Measurements from ENCODE around the gene PTPRM. TPM values are rescaled to one million over a fixed set of nuclear protein-coding genes. Genes with fewer than 3 reads are reported as not detected.
"Not testable (repeated sequence)": the region's sequence is repeated elsewhere in the genome, so short reads cannot be mapped to it uniquely, and the experiment has no call there.

PTPRM gene
- total and polyA plus RNA-seq, 2 of the 8 experiments (the other 6 are each of a cell fraction or from before 2014, with no cell fraction given): 4.1 to 7.0 TPM

DNA sequence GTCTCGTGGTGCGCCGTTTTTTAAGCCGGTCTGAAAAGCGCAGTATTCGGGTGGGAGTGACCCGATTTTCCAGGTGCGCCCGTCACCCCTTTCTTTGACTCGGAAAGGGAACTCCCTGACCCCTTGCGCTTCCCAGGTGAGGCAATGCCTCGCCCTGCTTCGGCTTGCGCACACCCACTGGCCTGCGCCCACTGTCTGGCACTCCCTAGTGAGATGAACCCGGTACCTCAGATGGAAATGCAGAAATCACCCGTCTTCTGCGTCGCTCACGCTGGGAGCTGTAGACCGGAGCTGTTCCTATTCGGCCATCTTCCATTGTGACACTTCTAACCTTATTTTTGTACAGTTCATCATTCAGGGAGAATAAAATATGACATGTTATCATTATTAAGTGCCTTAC, 496.0 kb downstream of the PTPRM start:
- H3K9me3 ChIP-seq (ENCODE audit: insufficient read depth in 2 of 2, low read depth in 1 of 2, low read length in 1 of 2); H4K91ac ChIP-seq (replicated peaks; ENCODE audit: insufficient read length, low read length); H3K14ac ChIP-seq (ENCODE audit: insufficient read length); H3K23me2 ChIP-seq (ENCODE audit: low read depth, low read length); H3K79me2 ChIP-seq (ENCODE audit: control insufficient read depth in 1 of 2, insufficient read depth in 2 of 2, low read length in 2 of 2); H3K9ac ChIP-seq (replicated peaks in 1 of 4; ENCODE audit: extremely low read depth in 1 of 4, low read depth in 3 of 4, low read length in 3 of 4); H2AK5ac ChIP-seq (ENCODE audit: low read depth, low read length); H2BK20ac ChIP-seq (ENCODE audit: low read length); H3K27ac ChIP-seq (ENCODE audit: low read depth, low read length); H3K27me3 ChIP-seq (replicated peaks in 1 of 4; ENCODE audit: control insufficient read depth in 3 of 4, extremely low read depth in 1 of 4, insufficient read depth in 3 of 4, low read length in 3 of 4); FAIRE-seq; H2AFZ ChIP-seq (ENCODE audit: low read length); H3K4ac ChIP-seq (replicated peaks; ENCODE audit: insufficient read length, low read depth, low read length); CTCF ChIA-PET (ENCODE audit: partially characterized antibody); DNase-seq (ENCODE audit: low read depth in 1 of 2, low spot score in 2 of 2); H3K18ac ChIP-seq (ENCODE audit: extremely low read depth, low read length); H2BK15ac ChIP-seq (ENCODE audit: low read length); H4K20me1 ChIP-seq (replicated peaks in 1 of 2; ENCODE audit: control insufficient read depth in 1 of 2, insufficient read depth in 2 of 2, low read length in 2 of 2); H3K56ac ChIP-seq (replicated peaks; ENCODE audit: insufficient read length, low read depth, low read length); H2BK12ac ChIP-seq (ENCODE audit: low read depth, low read length); H3K36me3 ChIP-seq (ENCODE audit: control insufficient read depth in 2 of 4, insufficient read depth in 4 of 4, low read length in 3 of 4); H2BK120ac ChIP-seq (replicated peaks; ENCODE audit: low read depth, low read length); H3K79me1 ChIP-seq (ENCODE audit: low read depth, low read length); H4K5ac ChIP-seq (ENCODE audit: insufficient read length, low read depth, low read length); H3K23ac ChIP-seq (ENCODE audit: insufficient read length); H4K8ac ChIP-seq (ENCODE audit: extremely low read depth, insufficient read depth, low read length); H2BK5ac ChIP-seq (ENCODE audit: low read depth, low read length): not testable (repeated sequence)
- POLR2A ChIA-PET (ENCODE audit: partially characterized antibody): interaction anchor here (0.6 kb wide), 1 partner anchor 1861 kb away, joined by 4 read pairs; no protein-coding TSS in a partner anchor
- 68% methylated on average over 11 of the region's 22 CpGs; no CpG with 5 or more reads in 1 of the 2 experiments for WGBS, 2 experiments (ENCODE audit: extremely low coverage in 1 of 2, insufficient coverage in 1 of 2, insufficient read length in 1 of 2, insufficient replicate concordance in 2 of 2, low coverage in 1 of 2, low lambda C conversion rate in 2 of 2, missing lambda C conversion rate in 1 of 2)
- H3K4me3 ChIP-seq (ENCODE audit: extremely low read depth in 1 of 4, insufficient read depth in 2 of 4, low read depth in 3 of 4, low read length in 4 of 4): peak overlapping the region; percentile 4 to 49 (median 28); a peak in 5 of 8 replicates
- peak overlapping the region; percentile 28 to 41; a peak in 1 of 4 replicates for H3K4me2 ChIP-seq (ENCODE audit: insufficient read depth in 1 of 2, low read depth in 2 of 2, low read length in 2 of 2)
- H3K4me1 ChIP-seq (replicated peaks in 1 of 4; ENCODE audit: control insufficient read depth in 3 of 4, insufficient read depth in 4 of 4, low read length in 3 of 4): peaks cover 0 to 16% (median 3%) of the 10 kb centered on the region in 4 experiments; a peak in 3 of 7 replicates
